GM12801 (cell line): ENCODE measurements around the gene FGF11.

ENCODE experiments used
- TF ChIP-seq, protein P1 (sequence below): IDR thresholded peaks from one replicate; pipeline ENCODE4 v1.5.1; 2011; ENCODE audit warnings: control low read depth; ENCODE audit not compliant: insufficient read length; ENCODE audit errors: extremely low read depth

FGF11 gene

DNA sequence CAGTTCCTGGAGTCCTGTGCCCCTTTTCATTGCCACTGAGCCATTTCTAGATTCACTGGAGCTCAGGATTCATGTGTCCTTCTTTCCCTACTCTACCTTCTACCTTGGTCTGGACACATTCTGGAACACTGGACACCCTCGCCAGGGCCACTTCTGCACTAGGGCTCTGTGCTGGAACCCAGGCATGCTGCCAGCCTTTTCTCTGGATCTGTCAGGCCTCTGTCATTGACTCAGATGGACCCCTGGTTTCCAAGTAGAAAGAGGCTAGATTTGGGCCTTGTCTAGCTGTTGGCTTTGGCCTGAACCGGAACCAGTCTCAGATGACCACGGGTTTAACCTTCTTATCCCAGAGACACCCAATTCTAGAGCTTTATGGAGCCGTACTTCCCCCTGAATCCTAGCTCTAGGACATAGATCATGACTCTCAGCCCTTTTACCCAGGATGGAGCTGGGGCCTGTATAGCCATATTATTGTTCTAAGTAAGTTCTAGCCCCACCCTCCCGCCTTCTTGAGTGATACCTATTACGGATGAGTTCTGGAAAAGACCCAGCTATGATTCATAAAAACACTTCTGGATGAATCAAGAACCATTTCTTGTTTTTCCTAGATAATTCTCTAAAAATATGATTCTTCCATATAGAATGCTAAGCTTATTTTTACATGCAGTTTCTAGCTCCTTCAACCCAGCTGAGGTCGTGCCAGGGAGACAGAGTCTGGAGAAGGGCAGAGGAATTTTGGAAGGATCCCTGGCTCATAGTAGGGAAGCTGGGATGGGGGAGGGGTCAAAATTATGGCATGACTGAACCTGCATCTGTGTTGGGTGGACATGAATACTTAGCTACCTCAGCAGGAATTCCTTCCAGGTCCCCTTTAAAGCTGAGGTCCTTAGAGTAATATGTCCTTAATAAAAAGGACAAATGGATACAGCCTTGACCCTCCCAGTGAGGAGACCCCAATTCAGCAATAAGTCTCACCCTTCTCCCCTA is 4.5 kb downstream of the FGF11 start:
- TF ChIP-seq, protein P1, sequence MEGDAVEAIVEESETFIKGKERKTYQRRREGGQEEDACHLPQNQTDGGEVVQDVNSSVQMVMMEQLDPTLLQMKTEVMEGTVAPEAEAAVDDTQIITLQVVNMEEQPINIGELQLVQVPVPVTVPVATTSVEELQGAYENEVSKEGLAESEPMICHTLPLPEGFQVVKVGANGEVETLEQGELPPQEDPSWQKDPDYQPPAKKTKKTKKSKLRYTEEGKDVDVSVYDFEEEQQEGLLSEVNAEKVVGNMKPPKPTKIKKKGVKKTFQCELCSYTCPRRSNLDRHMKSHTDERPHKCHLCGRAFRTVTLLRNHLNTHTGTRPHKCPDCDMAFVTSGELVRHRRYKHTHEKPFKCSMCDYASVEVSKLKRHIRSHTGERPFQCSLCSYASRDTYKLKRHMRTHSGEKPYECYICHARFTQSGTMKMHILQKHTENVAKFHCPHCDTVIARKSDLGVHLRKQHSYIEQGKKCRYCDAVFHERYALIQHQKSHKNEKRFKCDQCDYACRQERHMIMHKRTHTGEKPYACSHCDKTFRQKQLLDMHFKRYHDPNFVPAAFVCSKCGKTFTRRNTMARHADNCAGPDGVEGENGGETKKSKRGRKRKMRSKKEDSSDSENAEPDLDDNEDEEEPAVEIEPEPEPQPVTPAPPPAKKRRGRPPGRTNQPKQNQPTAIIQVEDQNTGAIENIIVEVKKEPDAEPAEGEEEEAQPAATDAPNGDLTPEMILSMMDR = no peak

DNA sequence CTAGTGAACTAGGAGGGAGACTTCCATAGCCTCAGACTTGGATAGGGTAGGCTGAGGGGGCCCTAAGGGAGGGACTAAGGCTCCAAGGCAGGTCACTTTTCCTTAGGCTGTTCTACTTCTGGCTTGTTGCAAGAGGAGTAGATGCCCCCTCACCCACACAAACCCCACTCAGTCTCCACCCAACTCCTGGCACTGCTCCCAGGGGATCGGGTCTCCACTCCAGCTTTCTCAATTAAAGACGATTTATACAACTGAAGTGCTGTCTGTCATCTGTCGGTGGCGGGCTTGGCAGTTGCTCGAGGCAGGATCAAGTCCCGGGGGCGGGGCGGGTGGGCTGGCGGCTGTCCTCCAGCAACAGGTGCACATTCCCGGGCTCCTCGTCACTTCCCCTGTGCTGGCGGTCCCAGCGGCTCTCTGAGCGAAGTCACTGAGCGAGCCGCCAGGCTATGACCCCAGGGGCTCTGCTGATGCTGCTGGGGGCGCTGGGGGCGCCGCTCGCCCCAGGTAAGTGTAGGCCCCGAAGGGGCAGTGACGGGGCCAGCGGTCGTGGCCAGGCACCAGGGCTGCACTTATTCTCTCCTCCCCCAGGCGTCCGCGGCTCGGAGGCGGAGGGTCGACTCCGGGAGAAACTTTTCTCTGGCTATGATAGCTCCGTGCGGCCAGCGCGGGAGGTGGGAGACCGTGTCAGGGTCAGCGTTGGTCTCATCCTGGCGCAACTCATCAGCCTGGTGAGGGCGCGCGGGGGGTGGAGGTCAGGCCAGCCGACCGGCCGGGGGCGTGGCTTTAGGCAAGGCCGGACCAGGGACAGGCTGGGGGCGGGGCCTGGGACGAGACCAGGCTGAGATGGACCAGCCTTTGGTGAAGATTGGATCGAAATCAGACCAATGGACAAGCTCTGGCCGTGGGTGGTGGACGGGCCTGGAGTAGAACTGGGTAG is 5.6 kb downstream of the FGF11 start, which contains the start of gene CHRNB1:
TSS of gene CHRNB1 (plus strand) at position 380 of the 937 bp plus-strand sequence. CDS start at position 447, 67 bp downstream.
- TF ChIP-seq, protein P1 = no peak

DNA sequence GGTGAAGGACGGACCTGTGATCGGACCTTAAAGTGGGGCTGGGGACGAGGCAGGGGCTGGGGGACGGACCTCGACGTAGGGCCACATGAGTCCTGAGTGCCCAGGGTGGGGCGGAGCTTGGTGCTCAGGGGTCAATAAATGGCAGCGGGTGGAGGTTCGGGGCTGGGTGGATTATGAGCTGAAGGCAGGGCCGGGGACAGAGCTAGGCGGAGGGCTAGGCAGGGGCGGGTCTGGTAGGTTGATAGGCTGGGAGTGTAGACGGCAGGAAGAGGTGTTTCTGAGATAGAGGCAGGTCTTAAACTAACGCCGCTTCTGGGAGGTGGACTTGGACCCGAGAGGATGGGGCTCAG is 6.3 kb downstream of the FGF11 start:
- TF ChIP-seq, protein P1 = no peak

DNA sequence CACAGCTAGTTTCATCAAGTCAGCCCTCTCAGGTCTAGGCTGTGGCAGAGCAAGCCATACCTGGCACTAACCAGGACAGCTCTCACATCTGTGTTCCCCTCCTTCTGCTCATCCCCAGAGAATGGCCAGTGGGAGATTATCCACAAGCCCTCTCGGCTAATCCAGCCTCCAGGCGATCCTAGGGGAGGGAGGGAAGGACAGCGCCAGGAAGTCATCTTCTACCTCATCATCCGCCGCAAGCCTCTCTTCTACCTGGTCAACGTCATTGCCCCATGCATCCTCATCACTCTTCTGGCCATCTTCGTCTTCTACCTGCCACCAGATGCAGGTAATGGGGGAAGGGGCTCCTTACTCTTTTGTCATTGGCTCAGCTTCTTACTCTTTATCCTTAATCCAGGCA is 9.1 kb downstream of the FGF11 start:
- TF ChIP-seq, protein P1 = no peak

DNA sequence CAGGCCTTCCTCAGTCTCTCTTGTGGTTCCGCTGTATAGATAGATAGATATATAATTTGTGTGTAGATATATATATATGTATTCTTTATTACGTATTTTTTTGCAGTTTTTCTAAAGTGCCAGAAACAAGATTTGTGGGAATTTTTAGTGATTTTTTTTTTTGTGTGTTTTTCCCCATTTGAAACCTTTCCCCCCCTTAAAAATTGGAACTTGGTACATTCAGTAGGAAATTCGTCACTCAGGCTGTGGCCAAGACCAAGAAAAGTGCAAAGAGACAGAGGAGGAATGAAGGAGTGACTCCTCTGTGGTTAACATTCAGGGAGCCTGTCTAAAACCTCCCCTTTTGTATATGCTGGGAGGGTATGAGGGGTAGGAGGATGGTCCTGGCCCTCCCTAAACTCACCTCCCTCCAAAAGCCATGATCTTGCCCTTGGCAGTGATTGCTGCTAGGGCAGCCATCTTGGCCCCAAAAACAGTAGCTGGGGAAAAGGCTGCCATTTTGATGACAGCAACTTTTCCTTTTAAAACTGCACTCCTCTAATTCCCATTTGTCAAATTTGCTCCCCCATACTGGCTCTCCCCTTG is 20.7 kb downstream of the FGF11 start:
- TF ChIP-seq, protein P1 = no peak

DNA sequence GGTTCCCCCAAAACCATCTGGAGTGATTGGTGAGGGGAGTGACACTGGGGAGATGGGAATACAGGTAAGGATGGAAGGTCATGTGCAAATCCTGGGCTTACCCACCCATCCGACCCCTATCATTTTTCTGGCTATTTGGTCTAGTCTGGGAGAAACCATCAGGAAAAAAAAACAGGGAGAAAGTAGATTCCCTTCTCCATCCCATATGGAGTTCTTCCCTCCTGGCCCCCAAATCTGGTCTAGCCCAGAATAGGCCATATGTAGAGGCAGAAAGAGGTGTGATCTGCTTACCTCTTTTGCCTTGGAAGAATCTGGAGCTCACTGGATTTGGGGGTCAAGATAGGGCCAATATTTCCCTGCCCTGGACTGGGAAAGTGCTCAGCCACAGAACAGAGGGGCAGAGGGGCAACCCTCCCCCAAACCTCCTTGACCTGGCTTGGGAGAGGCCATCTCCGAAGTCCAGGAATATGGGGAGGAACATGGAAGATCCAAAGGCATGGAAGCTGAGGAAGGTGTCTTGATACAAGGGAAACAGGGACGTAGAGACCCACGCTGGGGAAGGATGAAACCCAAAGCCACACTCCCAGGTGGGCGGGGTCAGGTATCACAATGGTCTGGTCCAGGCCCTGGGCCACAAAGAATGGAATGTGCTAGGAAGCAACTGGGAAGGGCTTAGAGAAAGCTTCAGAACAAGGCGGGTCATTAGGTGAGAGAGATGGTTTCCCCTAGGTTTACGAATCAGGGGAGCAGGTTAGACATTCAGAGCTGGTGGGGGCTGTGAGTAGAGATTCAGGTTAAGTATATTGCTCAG is 21.7 kb downstream of the FGF11 start:
- TF ChIP-seq, protein P1 = no peak
